GM18526 (cell line): ENCODE results near the gene PTH1R.

Experiments
- POLR2A ChIP-seq: IDR thresholded peaks from 3 replicates; pipeline ENCODE4 v1.6.1; 2011; ENCODE audit not compliant: insufficient read length; ENCODE audit errors: extremely low read depth

PTH1R gene

GRCh38 chr3:46846624-46847542 is 30.6 kb upstream of the PTH1R start:
- TF ChIP-seq POLR2A = no peak

GRCh38 chr3:46847744-46848143 is 29.8 kb upstream of the PTH1R start:
- no peak for TF ChIP-seq POLR2A

GRCh38 chr3:46848271-46849044 is 29.1 kb upstream of the PTH1R start:
- TF ChIP-seq POLR2A = no peak

GRCh38 chr3:46849045-46849631 is 28.4 kb upstream of the PTH1R start:
- TF ChIP-seq POLR2A = no peak

GRCh38 chr3:46849686-46850467 is 27.6 kb upstream of the PTH1R start:
- no peak for TF ChIP-seq POLR2A

- TF ChIP-seq POLR2A = no peak
These were observed 27.1 kb upstream of the PTH1R start for GRCh38 chr3:46850468-46850779.

- TF ChIP-seq POLR2A = no peak
These were observed 25.9 kb upstream of the PTH1R start for GRCh38 chr3:46851364-46852333.

- TF ChIP-seq POLR2A = no peak
These were observed 25.2 kb upstream of the PTH1R start for GRCh38 chr3:46852334-46852720.

GRCh38 chr3:46852839-46853355 is 24.6 kb upstream of the PTH1R start:
- no peak for TF ChIP-seq POLR2A

- TF ChIP-seq POLR2A = no peak
These were observed 23.8 kb upstream of the PTH1R start for GRCh38 chr3:46853441-46854415.

- TF ChIP-seq POLR2A = no peak
These were observed 22.9 kb upstream of the PTH1R start for GRCh38 chr3:46854555-46854991.

GRCh38 chr3:46856576-46857471 is 20.7 kb upstream of the PTH1R start:
- TF ChIP-seq POLR2A = no peak
